ENCODE results near the gene MCM3AP.

MCM3AP gene

DNA sequence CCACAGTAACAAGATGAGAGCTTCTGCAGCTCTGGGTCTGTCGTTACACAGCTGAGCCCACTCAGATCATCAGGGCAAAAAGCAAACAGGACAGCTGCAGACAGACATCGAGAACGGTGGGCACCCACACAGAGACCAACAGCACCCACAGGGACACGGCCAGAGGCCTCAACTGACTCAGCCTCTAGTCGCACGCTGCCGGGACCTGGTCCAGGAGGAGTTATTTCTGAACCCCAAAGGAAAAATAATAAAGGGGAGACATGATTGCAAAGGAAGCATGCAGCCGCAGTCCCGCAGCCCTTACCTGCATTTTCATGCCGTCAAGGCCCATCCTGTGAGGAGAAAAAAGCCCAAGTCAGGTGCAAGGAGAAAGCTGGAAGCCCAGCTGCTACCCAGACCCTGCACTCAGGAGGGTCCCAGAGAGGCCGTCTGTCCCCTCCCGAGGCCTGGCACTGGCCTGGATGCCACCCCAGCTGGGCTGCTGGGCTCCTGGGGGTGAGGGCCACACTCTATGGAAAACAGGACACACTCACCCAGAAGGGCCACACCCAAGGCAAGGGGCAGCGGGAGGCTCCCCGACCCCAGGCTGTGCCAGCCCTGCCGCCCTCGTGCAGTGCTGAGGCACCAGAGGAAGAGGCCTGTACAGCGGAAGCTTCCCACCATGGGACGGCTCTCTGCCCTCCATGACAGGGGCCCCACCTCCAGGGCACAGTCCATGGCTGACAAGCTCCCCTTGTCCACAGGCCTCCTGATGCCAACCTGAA lies 72.5 kb downstream of the MCM3AP start:
- TF ChIP-seq, protein P1, sequence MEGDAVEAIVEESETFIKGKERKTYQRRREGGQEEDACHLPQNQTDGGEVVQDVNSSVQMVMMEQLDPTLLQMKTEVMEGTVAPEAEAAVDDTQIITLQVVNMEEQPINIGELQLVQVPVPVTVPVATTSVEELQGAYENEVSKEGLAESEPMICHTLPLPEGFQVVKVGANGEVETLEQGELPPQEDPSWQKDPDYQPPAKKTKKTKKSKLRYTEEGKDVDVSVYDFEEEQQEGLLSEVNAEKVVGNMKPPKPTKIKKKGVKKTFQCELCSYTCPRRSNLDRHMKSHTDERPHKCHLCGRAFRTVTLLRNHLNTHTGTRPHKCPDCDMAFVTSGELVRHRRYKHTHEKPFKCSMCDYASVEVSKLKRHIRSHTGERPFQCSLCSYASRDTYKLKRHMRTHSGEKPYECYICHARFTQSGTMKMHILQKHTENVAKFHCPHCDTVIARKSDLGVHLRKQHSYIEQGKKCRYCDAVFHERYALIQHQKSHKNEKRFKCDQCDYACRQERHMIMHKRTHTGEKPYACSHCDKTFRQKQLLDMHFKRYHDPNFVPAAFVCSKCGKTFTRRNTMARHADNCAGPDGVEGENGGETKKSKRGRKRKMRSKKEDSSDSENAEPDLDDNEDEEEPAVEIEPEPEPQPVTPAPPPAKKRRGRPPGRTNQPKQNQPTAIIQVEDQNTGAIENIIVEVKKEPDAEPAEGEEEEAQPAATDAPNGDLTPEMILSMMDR (conservative IDR thresholded peaks at IDR 0.05): no peak

DNA sequence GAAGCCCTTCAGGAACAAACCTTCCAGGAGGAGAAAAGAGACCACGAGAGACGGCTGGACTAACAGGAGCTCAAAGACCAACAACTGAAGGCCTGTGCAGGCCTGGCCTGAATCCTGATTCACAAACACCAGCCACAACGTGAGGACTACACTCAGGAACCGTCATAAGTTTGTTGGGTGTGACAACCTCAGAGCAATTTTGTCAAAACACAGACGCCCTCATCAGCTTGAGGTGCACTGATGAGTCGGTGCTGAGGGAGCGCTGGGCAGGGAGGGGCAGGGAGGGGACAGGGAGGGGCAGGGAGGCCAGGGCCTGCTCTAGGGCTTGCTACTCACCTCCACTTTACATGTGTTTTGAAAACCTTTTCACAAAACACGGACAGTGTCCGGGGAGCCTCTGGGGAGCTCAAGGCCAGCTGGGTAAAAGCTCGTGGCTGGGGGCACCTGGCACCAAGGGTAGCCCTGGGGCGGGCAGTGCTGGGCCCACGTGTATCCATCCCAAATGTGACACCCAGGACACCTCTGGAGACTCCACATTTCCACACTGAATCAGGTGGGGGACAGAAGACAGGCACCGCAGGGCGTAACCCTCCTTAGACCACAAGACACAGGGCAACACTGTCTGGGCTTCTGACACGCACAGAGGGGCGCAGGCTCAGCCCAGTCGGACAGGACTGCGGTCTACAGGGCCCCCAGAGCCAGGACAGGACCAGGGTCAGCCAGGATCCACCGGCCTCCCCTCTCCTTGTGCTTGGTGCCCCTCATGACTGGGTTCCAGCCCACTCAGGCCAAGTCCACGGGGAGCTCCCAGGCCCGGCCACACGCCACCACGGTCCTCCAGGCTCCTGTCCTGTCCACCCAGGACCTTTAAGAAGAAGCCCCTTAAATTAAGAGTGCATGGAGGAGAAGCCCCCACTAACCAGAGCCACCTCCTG lies 73.4 kb downstream of the MCM3AP start:
- no peak overlapping the region for H3K27ac ChIP-seq
- TF ChIP-seq, protein P1 (conservative IDR thresholded peaks at IDR 0.05): no peak

More for the DNA sequence above, 72.5 kb downstream of the MCM3AP start:
- H3K27ac ChIP-seq: no peak overlapping the region; the same call in 1 of the 2 replicates

DNA sequence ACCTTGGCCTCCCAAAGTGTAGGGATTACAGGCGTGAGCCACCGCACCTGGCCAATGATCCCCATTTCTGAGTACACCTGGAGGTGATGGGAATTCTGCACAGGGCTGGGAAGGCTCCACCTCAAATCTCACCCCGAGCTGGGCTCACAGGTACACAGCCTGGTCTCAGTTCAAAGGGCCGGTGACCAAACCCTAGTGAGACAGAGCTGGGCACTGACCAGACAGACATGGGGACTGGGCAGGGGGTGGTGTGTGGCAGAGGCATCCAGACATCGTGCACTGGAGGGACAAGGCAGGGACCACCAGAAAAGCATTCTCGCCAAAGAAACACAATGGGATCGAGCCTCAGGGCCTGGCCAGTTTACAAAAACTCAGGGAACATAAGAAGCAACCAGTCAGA lies 74.0 kb downstream of the MCM3AP start:
- TF ChIP-seq, protein P1 (conservative IDR thresholded peaks at IDR 0.05): no peak
- no peak overlapping the region for H3K27ac ChIP-seq

DNA sequence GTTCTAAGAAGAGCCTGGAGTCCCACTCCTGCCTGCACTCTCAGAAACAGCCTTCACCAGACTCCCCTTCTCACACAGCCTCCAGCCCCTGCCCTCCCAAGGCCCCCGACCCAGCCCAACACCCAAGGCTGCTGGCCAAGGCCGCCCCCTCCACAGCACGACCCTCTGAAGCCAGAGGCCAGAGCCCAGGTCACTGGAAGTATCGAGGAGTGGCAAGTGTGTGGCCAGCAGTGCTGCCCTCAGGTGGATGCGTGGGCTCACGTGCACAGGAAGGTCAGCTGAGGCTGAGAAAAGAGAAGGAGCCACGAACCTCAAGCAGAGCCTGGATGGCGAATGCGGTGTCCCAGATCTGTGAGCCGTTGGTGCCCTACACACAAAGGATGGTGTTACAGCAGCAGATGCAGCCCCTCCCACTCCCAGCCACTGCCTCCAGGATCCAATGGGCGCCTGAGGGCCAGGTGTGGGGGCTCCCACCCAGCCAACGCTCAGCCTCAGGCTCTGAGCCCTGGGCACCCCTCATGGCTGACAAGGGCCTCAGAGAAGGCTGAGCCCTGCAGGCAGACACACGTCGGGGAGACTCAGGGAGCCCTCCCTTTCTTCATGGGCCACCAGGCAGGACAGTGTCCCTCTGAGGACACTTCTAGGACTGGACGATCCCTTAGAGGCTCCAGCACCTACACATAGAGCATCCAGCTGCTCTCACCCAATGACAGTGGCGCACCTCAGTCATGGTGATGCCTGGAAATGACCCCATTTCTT lies 74.9 kb downstream of the MCM3AP start:
- TF ChIP-seq, protein P1 (conservative IDR thresholded peaks at IDR 0.05): peak; percentile 62
- no peak overlapping the region for H3K27ac ChIP-seq

DNA sequence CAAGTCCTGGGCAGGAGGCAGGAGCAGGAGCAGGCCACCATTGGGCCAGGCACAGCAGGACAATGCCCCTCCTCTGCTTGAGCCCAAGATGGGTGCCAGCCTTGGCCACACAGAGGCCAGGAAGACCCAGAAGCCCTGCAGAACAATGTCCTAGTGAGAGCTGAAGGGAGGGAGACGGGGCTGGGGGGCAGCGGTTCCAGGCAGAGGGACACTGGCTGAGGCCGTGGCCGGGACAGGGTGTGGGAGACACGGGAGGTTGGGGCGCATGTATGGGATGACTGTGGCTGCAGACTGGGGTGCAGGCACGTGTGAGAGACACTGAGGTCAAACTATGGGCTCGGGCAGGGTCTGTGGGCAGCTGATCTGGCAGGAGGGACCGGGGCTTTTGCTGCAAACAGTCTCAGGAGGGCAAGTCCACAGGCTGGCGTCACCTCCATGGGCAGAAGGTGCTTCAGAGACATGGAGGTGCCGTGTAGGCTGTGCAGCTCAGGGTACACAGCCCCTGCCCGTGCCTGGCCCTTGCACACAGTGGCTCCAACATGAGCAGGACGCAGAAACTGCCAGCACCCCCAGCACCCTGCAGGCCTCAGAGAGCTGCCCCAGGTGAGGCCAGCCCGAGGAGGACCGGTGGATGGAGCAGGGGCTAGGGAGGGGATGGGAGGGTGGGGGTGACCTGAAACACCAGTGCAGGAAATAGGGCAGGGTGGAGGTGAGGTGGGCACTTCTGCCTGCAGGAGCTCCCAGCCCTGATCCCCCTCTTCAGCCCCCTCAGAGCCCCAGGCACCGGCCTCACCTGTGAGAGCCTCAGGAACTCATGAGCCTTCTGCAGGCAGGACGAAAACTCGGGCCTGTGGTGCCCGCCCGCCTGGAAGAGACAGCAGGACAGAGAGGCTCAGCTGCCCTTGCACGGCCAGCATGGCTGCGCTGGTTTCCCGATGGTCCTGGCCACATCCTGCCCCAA lies 76.4 kb downstream of the MCM3AP start:
- no peak overlapping the region for H3K27ac ChIP-seq

DNA sequence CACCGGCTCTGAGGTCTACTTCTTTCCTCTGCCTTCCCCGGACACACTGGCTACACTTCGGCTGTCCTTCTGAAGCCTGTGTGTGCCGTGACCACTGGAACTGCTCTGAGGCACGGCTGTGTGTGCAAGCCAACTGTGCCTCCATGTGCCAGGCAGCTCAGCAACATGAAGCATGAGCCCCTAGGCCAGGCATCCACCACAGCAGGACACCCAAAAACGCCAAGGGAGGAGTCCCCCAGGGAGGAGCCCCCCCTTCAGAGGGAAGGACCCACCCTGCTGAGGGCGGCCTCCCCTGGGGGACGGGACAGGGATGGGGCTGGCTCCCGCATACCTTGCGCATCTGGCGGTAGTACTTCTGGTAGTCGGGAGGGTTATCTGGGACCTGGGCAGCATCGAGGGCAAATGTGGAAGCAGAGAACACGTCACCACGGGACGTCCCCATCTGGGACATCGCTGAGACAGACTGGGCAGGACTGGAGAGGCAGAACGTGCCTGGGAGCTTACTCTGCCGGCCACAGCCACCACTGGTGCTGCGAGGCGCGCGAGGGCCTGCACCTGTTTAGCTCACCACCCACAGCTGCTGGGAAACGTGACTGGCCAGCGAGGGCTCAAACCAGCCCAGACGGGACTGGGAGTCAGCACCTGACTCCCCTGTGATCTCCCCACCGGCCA lies 77.4 kb downstream of the MCM3AP start:
- TF ChIP-seq, protein P1 (conservative IDR thresholded peaks at IDR 0.05): no peak
- H3K27ac ChIP-seq: no peak overlapping the region

More for the DNA sequence above, 76.4 kb downstream of the MCM3AP start:
- TF ChIP-seq, protein P1 (conservative IDR thresholded peaks at IDR 0.05): no peak
